Gastroesophageal sphincter (tissue), 3 donors: ENCODE results near the gene LPP.

Experiments
- EP300 ChIP-seq: sonication (generic); formaldehyde crosslinking; IDR thresholded peaks from one replicate; pipeline ENCODE4 v1.6.1; 2017; ENCODE audit warnings: antibody characterized with exemption, mild to moderate bottlenecking
- POLR2A ChIP-seq, 2 donors: fragments of 450-650 bp; IDR thresholded peaks; one replicate each; pipeline ENCODE4 v1.6.1; 2017; ENCODE audit warnings: antibody characterized with exemption in 2 of 2, mild to moderate bottlenecking in 2 of 2, moderate library complexity in 1 of 2
- POLR2AphosphoS5 ChIP-seq: sonication (generic); formaldehyde crosslinking; IDR thresholded peaks from one replicate; pipeline ENCODE4 v1.6.1; 2017; ENCODE audit warnings: antibody characterized with exemption
- TF ChIP-seq, protein P1 (sequence below), 4 experiments: fragments of 200-600 bp in 2 of 4; fragments of 450-650 bp in 2 of 4; sonication (generic) in 1 of 4; IDR thresholded peaks; one replicate each; pipeline ENCODE4 v1.5.1; 2017 to 2019; ENCODE audit warnings: antibody characterized with exemption in 4 of 4, mild to moderate bottlenecking in 2 of 4, moderate library complexity in 2 of 4

DNA sequence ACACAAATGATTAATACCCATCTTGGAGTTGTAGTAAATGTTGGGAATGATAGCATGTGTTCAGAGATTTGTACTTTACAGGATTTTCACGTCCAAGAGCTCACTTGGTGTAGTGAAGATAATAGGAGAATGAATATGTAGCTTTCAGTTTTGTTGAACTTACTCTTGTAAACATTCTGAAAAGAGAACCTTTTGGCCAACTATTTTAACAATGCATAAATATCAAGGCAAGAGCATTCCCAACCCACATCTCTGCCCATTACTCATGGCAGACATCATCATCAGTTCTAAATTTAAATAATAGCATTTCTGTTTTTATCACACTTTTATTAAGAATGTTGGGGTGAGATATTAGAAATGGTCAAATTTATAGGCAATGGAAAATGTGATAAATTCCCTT, 552.6 kb downstream of the LPP start:
- TF ChIP-seq, protein P1, sequence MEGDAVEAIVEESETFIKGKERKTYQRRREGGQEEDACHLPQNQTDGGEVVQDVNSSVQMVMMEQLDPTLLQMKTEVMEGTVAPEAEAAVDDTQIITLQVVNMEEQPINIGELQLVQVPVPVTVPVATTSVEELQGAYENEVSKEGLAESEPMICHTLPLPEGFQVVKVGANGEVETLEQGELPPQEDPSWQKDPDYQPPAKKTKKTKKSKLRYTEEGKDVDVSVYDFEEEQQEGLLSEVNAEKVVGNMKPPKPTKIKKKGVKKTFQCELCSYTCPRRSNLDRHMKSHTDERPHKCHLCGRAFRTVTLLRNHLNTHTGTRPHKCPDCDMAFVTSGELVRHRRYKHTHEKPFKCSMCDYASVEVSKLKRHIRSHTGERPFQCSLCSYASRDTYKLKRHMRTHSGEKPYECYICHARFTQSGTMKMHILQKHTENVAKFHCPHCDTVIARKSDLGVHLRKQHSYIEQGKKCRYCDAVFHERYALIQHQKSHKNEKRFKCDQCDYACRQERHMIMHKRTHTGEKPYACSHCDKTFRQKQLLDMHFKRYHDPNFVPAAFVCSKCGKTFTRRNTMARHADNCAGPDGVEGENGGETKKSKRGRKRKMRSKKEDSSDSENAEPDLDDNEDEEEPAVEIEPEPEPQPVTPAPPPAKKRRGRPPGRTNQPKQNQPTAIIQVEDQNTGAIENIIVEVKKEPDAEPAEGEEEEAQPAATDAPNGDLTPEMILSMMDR (IDR thresholded peaks at IDR 0.05) = no peak
- TF ChIP-seq EP300 (no peak), POLR2AphosphoS5 (no peak), POLR2A (IDR thresholded peaks at IDR 0.05) (no peak)
